Stimulated activated CD8-positive, alpha-beta memory T cell treated with anti-CD3 and anti-CD28 coated beads, Interleukin-4, amount 100 ng/mL, for 48 hours (primary cell): ENCODE measurements around the gene RNASE1.
"Not testable (repeated sequence)": the region's sequence is repeated elsewhere in the genome, so short reads cannot be mapped to it uniquely, and the experiment has no call there.

ENCODE experiments used
- DNase-seq: peaks from one replicate; pipeline ENCODE4 v3.0.0-alpha.2; 2020

RNASE1 gene

GRCh38 chr14:20802341-20803084 lies at the start of gene RNASE1:
RNASE1 (minus strand) TSS chr14:20802844; CDS start chr14:20802068, 776 bp downstream.
- no peak for DNase-seq

- DNase-seq: no peak
Observed at GRCh38 chr14:20848955-20849570, 46.4 kb upstream of the RNASE1 start.

- no peak for DNase-seq
Observed at GRCh38 chr14:20848316-20848954, 45.8 kb upstream of the RNASE1 start.

- no peak for DNase-seq
Observed at GRCh38 chr14:20846560-20846959, 43.9 kb upstream of the RNASE1 start.

DNA sequence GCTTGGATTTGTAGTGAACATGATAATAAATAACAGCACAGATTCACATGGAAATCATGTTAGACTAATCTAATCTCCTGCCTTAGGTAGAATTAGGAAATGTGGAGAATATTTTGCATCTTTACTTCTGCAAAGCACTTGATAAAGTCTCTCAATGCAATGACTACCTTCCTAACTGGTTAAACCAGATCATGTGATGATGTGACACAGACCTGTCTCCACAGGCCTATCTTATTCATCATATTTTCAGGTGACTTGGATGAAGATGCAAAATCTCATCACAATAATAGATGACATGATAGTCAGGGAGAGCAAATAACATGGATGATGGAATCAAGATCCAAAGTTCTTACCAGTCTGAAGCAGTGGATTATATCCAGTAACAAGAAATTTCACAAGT lies 38.5 kb upstream of the RNASE1 start:
- DNase-seq: no peak

- no peak for DNase-seq
Observed at GRCh38 chr14:20837831-20838230, 35.2 kb upstream of the RNASE1 start.

GRCh38 chr14:20836668-20837338 lies 34.2 kb upstream of the RNASE1 start:
- DNase-seq: no peak

- DNase-seq: no peak
Observed at GRCh38 chr14:20834899-20835298, 32.3 kb upstream of the RNASE1 start.

GRCh38 chr14:20830831-20831230 lies 28.2 kb upstream of the RNASE1 start:
- no peak for DNase-seq

DNA sequence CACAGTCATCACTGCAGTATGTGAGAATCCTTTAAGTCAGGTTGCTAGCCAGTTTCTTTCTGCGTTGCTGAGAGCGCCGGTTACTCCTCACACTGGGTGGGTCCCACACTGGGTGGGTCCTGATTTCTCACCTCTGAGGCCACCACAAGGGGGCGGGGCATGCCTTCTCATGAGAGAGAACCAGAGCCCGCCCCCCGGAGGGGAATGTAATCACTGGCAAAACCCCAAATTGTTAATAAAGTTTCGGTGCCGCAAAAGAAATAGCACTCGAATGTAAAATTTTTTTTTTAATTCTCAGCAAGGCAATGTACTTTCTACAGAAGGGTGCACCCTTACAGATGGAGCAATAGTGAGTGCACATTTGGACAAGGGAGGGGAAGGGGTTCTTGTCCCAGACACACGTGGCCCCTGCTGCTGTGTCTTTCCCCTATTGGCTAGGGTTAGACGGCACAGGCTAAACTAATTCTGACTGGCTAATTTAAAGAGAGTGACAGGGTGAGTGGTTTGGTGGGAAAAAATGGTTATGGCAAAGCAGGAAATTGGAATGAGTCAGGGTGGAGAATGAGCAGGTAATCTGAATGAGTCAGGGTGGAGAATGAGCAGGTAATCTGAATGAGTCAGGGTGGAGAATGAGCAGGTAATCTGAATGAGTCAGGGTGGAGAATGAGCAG lies 25.5 kb upstream of the RNASE1 start:
- not testable (repeated sequence) for DNase-seq

- DNase-seq: no peak
Observed at GRCh38 chr14:20827326-20827725, 24.7 kb upstream of the RNASE1 start.

DNA sequence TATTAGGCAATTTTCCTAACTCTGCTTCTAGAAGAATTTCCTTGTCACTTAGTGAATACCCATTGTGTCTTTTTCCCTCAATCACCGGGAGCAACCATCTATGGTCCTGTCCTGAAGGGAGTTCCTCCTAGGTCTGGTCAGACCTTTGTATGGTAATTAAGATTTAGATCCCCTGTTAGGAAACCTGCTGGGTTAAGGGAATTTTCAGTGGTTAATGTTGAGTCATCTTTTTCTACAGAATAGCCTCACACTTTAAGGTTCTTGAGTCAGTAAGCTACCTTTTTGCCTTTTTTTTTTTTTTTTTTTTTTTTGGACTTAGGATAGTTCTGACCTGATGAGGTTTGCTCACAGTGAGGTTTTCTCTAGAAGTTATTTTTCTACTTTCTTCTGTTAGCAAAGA lies 24.0 kb upstream of the RNASE1 start:
- DNase-seq: not testable (repeated sequence)

GRCh38 chr14:20823859-20824258 lies 21.2 kb upstream of the RNASE1 start:
- no peak for DNase-seq

DNA sequence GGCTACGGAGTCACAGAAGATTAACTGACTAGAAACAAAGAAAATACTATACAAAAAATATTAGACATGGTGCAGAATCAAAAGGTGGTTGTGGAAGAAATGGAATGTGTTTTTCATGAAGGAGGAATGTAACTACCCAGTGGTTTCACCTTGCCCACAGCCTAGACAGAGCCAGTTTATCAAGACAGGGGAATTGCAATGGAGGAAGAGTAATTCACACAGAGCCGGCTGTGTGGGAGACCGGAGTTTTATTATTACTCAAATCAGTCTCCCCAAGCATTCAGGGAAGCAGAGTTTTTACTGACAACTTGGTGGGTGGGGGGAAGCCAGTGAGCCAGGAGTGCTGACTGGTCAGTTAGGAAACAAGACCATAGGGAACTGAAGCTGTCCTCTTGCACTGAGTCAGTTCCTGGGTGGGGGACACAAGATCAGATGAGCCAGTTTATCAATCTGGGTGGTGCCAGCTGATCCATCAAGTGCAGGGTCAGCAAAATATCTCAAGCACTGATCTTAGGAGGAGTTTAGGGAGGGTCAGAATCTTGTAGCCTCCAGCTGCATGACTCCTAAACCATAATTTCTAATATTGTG lies 19.0 kb upstream of the RNASE1 start:
- not testable (repeated sequence) for DNase-seq

- no peak for DNase-seq
Observed at GRCh38 chr14:20820063-20820904, 17.6 kb upstream of the RNASE1 start.

DNA sequence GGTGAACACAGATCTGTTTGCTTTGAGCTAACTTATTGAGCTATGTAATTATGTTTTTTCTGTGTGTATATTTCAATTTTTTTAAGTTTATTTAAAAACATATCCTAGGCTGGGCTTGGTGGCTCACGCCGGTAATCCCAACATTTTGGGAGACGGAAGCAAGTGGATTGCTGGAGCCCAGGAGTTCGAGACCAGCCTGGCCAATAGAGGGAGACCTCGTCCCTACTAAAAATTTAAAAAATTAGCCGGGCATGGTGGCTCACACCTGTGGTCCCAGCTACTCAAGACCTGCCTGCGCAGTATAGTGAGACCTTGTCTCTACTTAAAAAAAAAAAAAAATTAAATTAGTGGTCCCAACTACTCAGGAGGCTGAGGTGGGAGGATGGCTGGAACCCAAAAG lies 16.2 kb upstream of the RNASE1 start:
- no peak for DNase-seq

DNA sequence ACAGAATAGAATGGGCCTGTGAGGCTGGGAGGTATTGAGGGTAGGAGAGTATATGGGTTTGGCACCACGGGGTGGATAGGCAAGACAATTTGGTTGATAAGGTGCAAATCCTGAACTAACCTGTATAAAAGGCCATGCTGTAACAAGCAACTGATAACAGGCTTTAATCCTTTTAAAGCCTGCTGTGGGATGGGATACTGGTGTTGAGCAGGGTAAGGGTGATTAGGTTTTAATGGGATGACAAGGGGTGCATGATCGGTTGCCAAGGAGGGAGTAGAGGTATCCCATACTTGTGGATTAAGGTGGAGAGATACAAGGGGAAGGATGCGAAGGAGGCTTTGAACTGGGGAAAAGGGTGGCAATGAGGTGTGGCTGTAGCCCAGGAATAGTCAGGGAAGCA lies 13.3 kb upstream of the RNASE1 start:
- not testable (repeated sequence) for DNase-seq

GRCh38 chr14:20811986-20812975 lies 9.6 kb upstream of the RNASE1 start:
- no peak for DNase-seq

DNA sequence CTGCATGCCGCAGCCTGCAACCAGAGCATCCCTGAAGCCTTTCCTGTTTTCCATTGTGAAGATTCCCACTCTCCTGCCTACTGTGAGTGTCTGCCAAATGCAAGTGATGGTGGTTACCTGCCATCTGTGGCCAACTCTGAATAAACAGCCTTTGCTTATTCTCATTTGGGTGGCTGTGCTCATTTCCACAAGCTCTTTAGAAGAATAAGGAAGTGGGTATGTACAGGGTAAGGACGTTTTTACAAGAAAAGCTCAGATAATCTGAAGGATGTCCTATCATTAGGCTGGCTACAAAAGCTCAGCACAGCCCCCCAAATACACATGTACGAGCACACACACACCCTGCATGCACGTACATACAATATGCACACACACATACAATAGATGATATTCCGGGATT lies 7.3 kb upstream of the RNASE1 start:
- DNase-seq: no peak

GRCh38 chr14:20808162-20808483 lies 5.5 kb upstream of the RNASE1 start:
- DNase-seq: no peak
